Naive thymus-derived CD8-positive, alpha-beta T cell (primary cell): ENCODE results near the gene MTA1. TPM values are rescaled to one million over a fixed set of nuclear protein-coding genes. Genes with fewer than 3 reads are reported as not detected.

Source experiments
- ATAC-seq, 2 donors: fragments of 150-1000 bp; cut with Tn5 transposase in 1 of 2; sonication (Bioruptor Pico), chemical (Tn5 transposase) in 1 of 2; 1 replicate in 1 of 2; 2 replicates in 1 of 2; pipeline ENCODE4 v1.10.0; 2021; ENCODE audit warnings: mild to moderate bottlenecking in 2 of 2, moderate library complexity in 2 of 2
- POLR2A ChIA-PET: fragments of 350-600 bp; sonication (Branson Sonifier 250); formaldehyde crosslinking; loops from one replicate; lab custom pipeline; 2021; ENCODE audit warnings: antibody characterized with exemption; lab: Charles Lee
- DNase-seq, 10 donors: peaks; one replicate each; pipeline versions ENCODE4 v3.0.0 to v3.0.0-alpha.2; 2020 to 2022
- H3K27ac Mint-ChIP-seq, 10 donors: one replicate each; pipeline ENCODE4 v1.8.0; 2020 to 2022; ENCODE audit warnings: mild to moderate bottlenecking in 10 of 10, mixed read lengths in 10 of 10, moderate library complexity in 4 of 10, inconsistent platforms in 1 of 10
- H3K27me3 Mint-ChIP-seq, 5 donors: one replicate each; pipeline ENCODE4 v1.8.0; 2021 to 2022; ENCODE audit warnings: mixed read lengths in 5 of 5
- H3K36me3 Mint-ChIP-seq, 3 donors: one replicate each; pipeline ENCODE4 v1.8.0; 2020 to 2022; ENCODE audit warnings: mixed read lengths in 3 of 3, mild to moderate bottlenecking in 2 of 3, inconsistent platforms in 1 of 3
- H3K4me1 Mint-ChIP-seq, 4 donors: one replicate each; pipeline ENCODE4 v1.8.0; 2021 to 2022; ENCODE audit warnings: mixed read lengths in 4 of 4
- H3K4me3 Mint-ChIP-seq, 10 donors: one replicate each; pipeline ENCODE4 v1.8.0; 2020 to 2022; ENCODE audit warnings: mild to moderate bottlenecking in 10 of 10, mixed read lengths in 10 of 10, moderate library complexity in 6 of 10, inconsistent platforms in 1 of 10
- H3K9me3 Mint-ChIP-seq, 9 donors: one replicate each; pipeline ENCODE4 v1.8.0; 2020 to 2022; ENCODE audit warnings: mixed read lengths in 9 of 9, mild to moderate bottlenecking in 3 of 9, inconsistent platforms in 1 of 9, moderate library complexity in 1 of 9
- polyA plus RNA-seq, 3 donors: library from polyadenylated mRNA; unstranded; fragments of 300-500 nt; fragmentation: Illumina TruSeq; gene quantifications; one replicate each; pipeline ENCODE4 v1.2.3, GENCODE V29; 2021
- total RNA-seq, 8 experiments: library from RNA in 2 of 8; stranded (reverse) in 2 of 8; gene quantifications; one replicate each; pipeline ENCODE4 v1.2.3 and lab custom pipeline; 2021 to 2026

The MTA1 gene
- total and polyA plus RNA-seq, 5 experiments from 2014 or later, result 3.1 to 142 (median 6.5) TPM

DNA sequence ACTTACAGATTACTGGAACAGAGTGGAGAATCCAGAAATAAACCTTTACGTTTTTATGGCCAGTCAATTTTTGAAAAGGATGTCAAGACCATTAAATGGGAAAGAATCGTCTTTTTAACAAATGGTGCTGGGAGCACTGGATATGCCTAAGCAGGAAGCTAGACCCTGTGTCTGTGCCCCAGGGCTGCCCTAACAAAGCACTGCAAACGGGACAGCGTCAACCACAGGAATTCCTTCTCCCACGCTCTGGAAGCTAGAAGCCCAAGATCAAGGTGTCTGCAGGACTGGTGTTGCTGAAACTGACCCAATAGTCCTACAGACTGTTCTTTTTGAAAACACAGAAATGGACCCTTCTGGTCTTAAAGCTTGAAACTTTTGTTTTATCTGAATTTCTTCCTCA, 97.5 kb downstream of the MTA1 start:
- no peak overlapping the region for H3K27ac Mint-ChIP-seq
- no peaks in the 10 kb centered on the region for H3K4me1 Mint-ChIP-seq
- peaks cover 19 to 43% (median 22%) of the 10 kb centered on the region in 5 donors for H3K27me3 Mint-ChIP-seq
- no peak for DNase-seq
- peaks cover 0 to 2% (median 0%) of the 10 kb centered on the region in 9 donors for H3K9me3 Mint-ChIP-seq
- H3K36me3 Mint-ChIP-seq, result no peaks in the 10 kb centered on the region
- POLR2A ChIA-PET, result no interaction called here
- ATAC-seq, result no peak
- no peak overlapping the region for H3K4me3 Mint-ChIP-seq

DNA sequence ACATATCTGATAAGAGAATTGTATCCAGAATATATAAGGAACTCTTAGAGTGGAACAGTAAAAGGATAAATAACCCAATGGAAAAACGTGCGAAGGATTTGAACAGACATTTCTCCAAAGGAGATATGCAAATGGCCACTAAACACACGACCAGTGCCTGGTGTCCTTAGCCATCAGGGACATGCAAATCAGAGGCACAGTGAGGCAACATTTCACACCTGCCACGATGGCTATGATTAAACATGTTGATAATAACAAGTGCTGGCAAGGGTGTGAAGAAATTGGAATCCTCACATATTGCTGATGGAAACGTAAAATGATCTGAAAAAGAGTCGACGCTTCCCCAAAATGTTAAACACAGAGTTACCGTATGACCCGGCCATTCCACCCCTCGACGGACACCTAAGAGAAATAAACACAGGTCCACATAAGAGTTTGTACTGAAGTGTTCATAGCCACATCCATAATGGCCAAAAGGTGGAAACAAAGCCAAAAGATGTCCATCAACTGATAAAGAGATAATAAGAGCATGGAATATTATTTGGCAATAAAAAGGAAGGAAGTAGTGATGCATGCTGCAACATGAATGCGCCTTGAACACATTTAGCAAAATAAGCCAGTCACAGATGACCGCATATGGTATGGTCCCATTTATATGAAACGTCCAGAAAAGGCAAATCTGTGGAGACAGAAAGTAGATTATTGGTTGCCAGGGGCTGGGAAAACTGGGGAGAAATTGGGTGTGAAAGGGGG, 100.5 kb downstream of the MTA1 start:
- POLR2A ChIA-PET, result interaction anchor here (0.7 kb wide), 1 partner anchor 633 kb away, joined by 3 read pairs; no protein-coding TSS in a partner anchor
- DNase-seq (no peak), ATAC-seq (no peak)
- Mint-ChIP-seq H3K27me3 (peaks cover 13 to 29% (median 17%) of the 10 kb centered on the region in 5 donors), H3K36me3 (no peaks in the 10 kb centered on the region), H3K27ac (no peak overlapping the region), H3K9me3 (peaks cover 0 to 8% (median 3%) of the 10 kb centered on the region in 9 donors), H3K4me3 (no peak overlapping the region), H3K4me1 (no peaks in the 10 kb centered on the region)

Other genes with a start within 250 kb of the MTA1 start
- 10 to 100 TPM; 10.3 to 10.8 TPM for gene NUDT14, start 238.5 kb upstream of the MTA1 start, total RNA-seq
- gene NUDT14, start 238.5 kb upstream of the MTA1 start, polyA plus RNA-seq, result 10 to 100 TPM in 2 of 3 donors, 1 to 10 TPM in 1; 9.5 to 18.8 (median 17.1) TPM
- 10 to 100 TPM; 42.0 to 42.8 TPM for gene BTBD6, start 171.3 kb upstream of the MTA1 start, total RNA-seq
- gene BTBD6, start 171.3 kb upstream of the MTA1 start, polyA plus RNA-seq, result 10 to 100 TPM in 2 of 3 donors, 1 to 10 TPM in 1; 5.5 to 15.6 (median 14.9) TPM
- 10 to 100 TPM; 52.4 to 63.5 TPM for gene BRF1, start 118.8 kb upstream of the MTA1 start, total RNA-seq
- 10 to 100 TPM in 1 of 3 donors, 1 to 10 TPM in 2; 7.1 to 10.9 (median 9.2) TPM for gene BRF1, start 118.8 kb upstream of the MTA1 start, polyA plus RNA-seq
- 10 to 100 TPM; 81.5 to 82.1 TPM for gene PACS2, start 105.1 kb upstream of the MTA1 start, total RNA-seq
- 1 to 10 TPM; 1.7 to 6.1 (median 2.3) TPM for gene PACS2, start 105.1 kb upstream of the MTA1 start, polyA plus RNA-seq
- 1 to 10 TPM; 7.5 to 8.2 TPM for gene TEX22, start 21.3 kb upstream of the MTA1 start, total RNA-seq
- gene TEX22, start 21.3 kb upstream of the MTA1 start, polyA plus RNA-seq, result under 1 TPM in 2 of 3 donors, not detected in 1; 0.09 to 0.15 TPM
- 1 to 10 TPM; 2.2 to 2.3 TPM for gene CRIP2, start 55.0 kb downstream of the MTA1 start, total RNA-seq
- 10 to 100 TPM; 21.1 to 86.9 (median 28.3) TPM for gene CRIP2, start 55.0 kb downstream of the MTA1 start, polyA plus RNA-seq
- gene CRIP1, start 67.1 kb downstream of the MTA1 start, total RNA-seq, result 10 to 100 TPM; 96.5 to 98.1 TPM
- gene CRIP1, start 67.1 kb downstream of the MTA1 start, polyA plus RNA-seq, result 100 to 1,000 TPM; 342 to 784 (median 530) TPM
- gene TEDC1, start 71.4 kb downstream of the MTA1 start, total RNA-seq, result 10 to 100 TPM; 22.2 to 25.0 TPM
- gene TEDC1, start 71.4 kb downstream of the MTA1 start, polyA plus RNA-seq, result 10 to 100 TPM in 1 of 3 donors, 1 to 10 TPM in 2; 7.2 to 10.1 (median 7.6) TPM
- 1 to 10 TPM; 5.5 to 6.6 TPM for gene TMEM121, start 106.8 kb downstream of the MTA1 start, total RNA-seq
- 1 to 10 TPM; 1.6 to 4.4 (median 4.3) TPM for gene TMEM121, start 106.8 kb downstream of the MTA1 start, polyA plus RNA-seq